WTC11 (cell line): Measurements from ENCODE around the gene XKRX.

Experiments used
- CTCF ChIP-seq: fragments of 200-600 bp; IDR thresholded peaks from 2 replicates; pipeline ENCODE4 v1.8.0; 2022; ENCODE audit warnings: antibody characterized with exemption
- TEAD4 ChIP-seq: sonication (generic); formaldehyde crosslinking; IDR thresholded peaks from 2 replicates; pipeline ENCODE4 v1.8.0; 2022; ENCODE audit warnings: mild to moderate bottlenecking, missing genetic modification reagents
- ZNF416 ChIP-seq: fragments of 250-450 bp; sonication (Bioruptor Pico); IDR thresholded peaks from 2 replicates; pipeline ENCODE4 v1.9.0; 2021; ENCODE audit warnings: mild to moderate bottlenecking, inconsistent platforms
- TF ChIP-seq, protein P1 (sequence below): sonication (generic); formaldehyde crosslinking; IDR thresholded peaks from 2 replicates; pipeline ENCODE4 v1.8.0; 2022; ENCODE audit warnings: missing genetic modification reagents
- TF ChIP-seq, protein P2 (sequence below): sonication (generic); formaldehyde crosslinking; IDR thresholded peaks from 2 replicates; pipeline ENCODE4 v1.8.0; 2023; ENCODE audit warnings: missing genetic modification reagents
- TF ChIP-seq, protein P3 (sequence below): sonication (generic); formaldehyde crosslinking; IDR thresholded peaks from 2 replicates; pipeline ENCODE4 v1.8.1; 2023; ENCODE audit warnings: mild to moderate bottlenecking, missing genetic modification reagents, borderline replicate concordance

DNA sequence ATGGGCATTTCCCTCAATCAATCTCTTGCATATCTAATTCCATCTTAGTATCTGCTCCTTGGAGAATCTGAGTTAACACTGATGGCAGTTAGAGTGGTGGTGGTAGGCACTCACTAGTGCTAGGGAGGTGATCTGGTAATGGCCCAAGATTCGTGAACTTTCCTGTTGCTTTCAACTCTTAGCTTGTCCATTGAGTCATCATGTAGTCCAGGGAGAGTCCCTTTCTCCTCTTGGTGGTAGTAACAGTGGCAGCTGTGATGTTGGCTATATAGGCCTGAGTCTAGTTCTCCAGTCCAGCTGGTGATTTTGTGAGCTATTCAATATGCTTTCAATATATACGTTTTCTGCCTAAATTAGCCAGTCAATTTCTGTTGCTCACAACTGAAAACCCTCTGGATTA, 7.0 kb upstream of the XKRX start:
- TF ChIP-seq CTCF (no peak), TEAD4 (CRISPR knock-in tag) (no peak), ZNF416 (CRISPR knock-in tag) (no peak)
- TF ChIP-seq, protein P1, sequence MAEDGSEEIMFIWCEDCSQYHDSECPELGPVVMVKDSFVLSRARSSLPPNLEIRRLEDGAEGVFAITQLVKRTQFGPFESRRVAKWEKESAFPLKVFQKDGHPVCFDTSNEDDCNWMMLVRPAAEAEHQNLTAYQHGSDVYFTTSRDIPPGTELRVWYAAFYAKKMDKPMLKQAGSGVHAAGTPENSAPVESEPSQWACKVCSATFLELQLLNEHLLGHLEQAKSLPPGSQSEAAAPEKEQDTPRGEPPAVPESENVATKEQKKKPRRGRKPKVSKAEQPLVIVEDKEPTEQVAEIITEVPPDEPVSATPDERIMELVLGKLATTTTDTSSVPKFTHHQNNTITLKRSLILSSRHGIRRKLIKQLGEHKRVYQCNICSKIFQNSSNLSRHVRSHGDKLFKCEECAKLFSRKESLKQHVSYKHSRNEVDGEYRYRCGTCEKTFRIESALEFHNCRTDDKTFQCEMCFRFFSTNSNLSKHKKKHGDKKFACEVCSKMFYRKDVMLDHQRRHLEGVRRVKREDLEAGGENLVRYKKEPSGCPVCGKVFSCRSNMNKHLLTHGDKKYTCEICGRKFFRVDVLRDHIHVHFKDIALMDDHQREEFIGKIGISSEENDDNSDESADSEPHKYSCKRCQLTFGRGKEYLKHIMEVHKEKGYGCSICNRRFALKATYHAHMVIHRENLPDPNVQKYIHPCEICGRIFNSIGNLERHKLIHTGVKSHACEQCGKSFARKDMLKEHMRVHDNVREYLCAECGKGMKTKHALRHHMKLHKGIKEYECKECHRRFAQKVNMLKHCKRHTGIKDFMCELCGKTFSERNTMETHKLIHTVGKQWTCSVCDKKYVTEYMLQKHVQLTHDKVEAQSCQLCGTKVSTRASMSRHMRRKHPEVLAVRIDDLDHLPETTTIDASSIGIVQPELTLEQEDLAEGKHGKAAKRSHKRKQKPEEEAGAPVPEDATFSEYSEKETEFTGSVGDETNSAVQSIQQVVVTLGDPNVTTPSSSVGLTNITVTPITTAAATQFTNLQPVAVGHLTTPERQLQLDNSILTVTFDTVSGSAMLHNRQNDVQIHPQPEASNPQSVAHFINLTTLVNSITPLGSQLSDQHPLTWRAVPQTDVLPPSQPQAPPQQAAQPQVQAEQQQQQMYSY (CRISPR knock-in tag): no peak
- TF ChIP-seq, protein P2, sequence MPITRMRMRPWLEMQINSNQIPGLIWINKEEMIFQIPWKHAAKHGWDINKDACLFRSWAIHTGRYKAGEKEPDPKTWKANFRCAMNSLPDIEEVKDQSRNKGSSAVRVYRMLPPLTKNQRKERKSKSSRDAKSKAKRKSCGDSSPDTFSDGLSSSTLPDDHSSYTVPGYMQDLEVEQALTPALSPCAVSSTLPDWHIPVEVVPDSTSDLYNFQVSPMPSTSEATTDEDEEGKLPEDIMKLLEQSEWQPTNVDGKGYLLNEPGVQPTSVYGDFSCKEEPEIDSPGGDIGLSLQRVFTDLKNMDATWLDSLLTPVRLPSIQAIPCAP (CRISPR knock-in tag): no peak
- TF ChIP-seq, protein P3, sequence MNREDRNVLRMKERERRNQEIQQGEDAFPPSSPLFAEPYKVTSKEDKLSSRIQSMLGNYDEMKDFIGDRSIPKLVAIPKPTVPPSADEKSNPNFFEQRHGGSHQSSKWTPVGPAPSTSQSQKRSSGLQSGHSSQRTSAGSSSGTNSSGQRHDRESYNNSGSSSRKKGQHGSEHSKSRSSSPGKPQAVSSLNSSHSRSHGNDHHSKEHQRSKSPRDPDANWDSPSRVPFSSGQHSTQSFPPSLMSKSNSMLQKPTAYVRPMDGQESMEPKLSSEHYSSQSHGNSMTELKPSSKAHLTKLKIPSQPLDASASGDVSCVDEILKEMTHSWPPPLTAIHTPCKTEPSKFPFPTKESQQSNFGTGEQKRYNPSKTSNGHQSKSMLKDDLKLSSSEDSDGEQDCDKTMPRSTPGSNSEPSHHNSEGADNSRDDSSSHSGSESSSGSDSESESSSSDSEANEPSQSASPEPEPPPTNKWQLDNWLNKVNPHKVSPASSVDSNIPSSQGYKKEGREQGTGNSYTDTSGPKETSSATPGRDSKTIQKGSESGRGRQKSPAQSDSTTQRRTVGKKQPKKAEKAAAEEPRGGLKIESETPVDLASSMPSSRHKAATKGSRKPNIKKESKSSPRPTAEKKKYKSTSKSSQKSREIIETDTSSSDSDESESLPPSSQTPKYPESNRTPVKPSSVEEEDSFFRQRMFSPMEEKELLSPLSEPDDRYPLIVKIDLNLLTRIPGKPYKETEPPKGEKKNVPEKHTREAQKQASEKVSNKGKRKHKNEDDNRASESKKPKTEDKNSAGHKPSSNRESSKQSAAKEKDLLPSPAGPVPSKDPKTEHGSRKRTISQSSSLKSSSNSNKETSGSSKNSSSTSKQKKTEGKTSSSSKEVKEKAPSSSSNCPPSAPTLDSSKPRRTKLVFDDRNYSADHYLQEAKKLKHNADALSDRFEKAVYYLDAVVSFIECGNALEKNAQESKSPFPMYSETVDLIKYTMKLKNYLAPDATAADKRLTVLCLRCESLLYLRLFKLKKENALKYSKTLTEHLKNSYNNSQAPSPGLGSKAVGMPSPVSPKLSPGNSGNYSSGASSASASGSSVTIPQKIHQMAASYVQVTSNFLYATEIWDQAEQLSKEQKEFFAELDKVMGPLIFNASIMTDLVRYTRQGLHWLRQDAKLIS (CRISPR knock-in tag): no peak
